T47D (cell line): ENCODE measurements around the gene MRGPRE.

ENCODE experiments used
- DNase-seq, 2 experiments: peaks; one replicate each; pipeline versions ENCODE4 v3.0.0 to v3.0.0-alpha.2; 2011 to 2012; ENCODE audit warnings: low read depth in 1 of 2, low spot score in 1 of 2
- JUND ChIP-seq: IDR thresholded peaks from 2 replicates; pipeline ENCODE4 v1.6.1; 2012; ENCODE audit warnings: low read depth
- in situ Hi-C: cut with HindIII; loops from 2 replicates; pipeline ENCODE4 v1.10.0; 2016; ENCODE audit warnings: low sequenced_read_pairs, low pct_unique_long_range_greater_than_20kb

MRGPRE gene

DNA sequence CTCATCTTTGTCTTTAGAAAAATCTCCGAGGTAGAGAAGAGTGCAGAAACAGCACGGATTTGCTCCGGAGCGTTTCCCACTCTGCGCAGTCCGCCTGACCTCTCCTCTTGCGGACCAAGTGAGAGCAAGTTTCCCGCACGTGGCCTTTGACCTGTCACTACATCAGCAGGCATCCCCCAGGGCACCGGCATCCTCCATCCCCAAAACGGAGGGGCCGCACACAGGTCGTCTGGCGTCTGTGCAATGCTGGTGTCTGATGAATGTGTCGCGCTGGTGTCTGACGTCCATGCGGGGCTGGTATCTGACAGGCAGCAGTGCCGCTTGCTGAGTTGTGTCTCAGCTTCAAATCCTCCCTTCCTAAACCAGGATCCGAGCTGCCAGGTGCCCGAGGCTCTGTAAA, 739 bp upstream of the MRGPRE start:
- TF ChIP-seq JUND, result no peak
- no peak for DNase-seq
- in situ Hi-C loops, result no loop called here

DNA sequence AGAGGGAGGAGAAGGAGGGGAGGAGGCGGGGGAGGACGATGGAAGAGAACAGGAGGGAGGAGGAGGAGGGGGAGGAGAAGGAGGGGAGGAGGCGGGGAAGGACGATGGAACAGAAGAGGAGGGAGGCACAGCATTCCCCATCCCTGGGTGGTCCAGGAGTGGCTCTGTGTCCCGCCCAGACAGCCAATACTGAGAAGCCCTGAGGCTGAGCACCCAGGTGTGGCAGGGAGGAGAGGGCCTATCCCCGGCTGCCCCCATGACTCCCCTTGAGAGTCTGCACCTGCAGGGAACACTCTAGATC, 717 bp downstream of the MRGPRE start:
- in situ Hi-C loops, result no loop called here
- no peak for DNase-seq

DNA sequence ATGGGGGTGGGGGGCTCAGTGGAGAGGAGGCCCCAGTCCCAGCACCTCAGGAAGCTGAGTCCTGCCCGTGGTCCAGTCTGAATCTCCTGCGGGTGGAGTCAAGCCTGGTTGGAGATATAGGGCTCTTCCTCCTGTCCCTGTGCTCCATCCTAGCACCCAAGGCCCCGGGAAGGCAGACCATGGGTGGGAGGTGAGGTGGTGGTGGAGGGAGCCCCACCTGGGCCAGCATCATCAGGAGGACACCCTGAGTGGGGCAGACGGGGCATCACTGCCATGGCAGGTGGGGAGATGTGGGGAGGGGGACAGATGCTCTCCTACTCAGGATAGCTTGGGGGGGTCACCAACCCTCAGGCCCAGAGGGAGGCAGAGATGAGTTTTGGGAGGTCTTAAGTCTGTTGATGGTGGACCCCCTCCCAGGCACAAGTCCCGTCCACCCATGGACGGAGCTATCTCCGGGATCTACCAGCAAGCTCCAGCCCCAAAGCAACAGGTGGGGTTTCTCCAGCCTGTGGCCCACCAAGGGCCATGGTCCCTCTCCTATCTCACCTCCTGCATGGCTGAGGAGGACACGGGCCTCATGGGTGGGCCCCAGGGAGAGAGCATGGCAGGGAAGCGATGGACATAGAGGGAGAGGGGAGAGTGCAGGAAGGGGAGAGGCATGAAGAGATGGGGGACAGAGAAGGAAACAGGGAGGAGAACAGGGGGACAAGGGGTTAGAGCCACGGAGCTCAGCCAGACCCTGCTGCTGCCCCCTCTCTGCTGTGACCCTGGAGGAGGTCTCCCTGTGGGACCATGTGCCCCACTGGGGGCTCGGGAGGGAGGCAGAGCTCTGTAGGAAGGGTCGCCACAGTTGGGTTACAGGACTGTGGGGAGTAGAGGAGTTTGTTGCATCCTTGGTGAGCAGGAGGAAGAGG, 1.3 kb downstream of the MRGPRE start:
- no peak for TF ChIP-seq JUND
- in situ Hi-C loops, result no loop called here
- no peak for DNase-seq

More for the DNA sequence above, 717 bp downstream of the MRGPRE start:
- TF ChIP-seq JUND, result no peak

DNA sequence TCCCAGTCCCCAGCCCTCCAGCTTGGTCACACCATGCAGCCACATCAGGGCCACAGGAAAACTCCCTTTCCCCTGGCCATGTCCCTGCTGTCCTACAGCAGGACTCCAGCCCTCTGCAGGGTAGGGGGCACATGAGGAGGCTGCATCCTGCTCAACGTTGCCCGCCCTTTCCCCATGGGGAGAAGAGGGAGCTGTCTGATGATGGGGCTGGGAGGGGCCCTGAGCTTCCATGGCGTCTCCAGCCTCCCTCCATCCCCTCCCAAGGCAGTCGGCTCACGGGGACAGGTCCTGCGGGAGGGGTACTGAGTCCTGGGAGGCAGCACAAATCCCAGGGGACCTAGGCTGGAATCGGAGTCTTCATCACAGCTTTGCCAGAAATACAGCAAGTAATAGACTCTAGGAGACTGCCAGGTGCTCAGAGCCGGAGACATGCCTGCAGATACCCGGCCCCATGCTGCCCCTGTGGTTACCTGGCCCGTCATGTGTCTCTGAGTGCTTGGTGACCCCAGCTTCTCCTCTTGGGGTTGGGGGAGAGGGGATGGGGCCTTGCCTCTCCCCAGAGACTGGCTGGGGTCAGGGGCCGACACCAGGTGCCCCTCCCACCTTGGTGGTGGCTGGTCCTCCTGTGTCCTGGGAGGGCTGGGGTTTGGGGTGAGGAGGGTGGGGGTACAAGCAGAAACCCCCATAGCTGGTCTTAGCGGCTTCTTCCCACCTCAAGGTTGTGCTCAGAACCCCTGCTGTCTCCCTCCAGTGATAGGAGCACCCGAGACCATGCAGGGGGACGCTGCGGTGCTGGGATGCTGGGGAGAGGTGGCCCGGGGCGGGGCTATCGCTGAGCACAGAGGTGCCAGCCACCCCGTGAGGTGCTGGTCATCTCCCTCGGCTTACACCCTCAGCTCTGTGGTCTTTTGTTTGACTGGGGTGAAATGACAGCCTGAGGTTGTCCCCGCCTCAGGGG, 2.3 kb downstream of the MRGPRE start:
- no peak for TF ChIP-seq JUND
- in situ Hi-C loops, result no loop called here
- no peak for DNase-seq

DNA sequence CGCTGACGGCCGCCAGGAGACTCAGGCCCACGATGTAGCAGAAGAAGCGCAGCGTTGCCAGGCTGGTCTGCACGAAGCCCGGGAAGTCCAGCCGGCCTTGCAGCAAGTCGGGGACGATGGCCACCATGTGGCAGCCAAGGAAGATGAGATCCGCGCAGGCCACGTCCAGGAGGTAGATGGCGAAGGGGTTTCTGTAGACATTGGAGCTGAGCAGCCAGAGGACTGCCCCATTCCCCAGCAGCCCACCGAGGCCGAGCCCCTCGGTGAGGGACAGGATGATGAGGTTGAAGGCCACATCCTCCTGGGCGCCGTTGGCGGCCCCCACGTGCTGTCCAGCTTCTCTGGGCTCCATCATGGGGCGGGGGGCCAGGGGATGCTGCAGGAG, 3.8 kb downstream of the MRGPRE start:
- in situ Hi-C loops, result no loop called here
- no peak for TF ChIP-seq JUND
- no peak for DNase-seq

DNA sequence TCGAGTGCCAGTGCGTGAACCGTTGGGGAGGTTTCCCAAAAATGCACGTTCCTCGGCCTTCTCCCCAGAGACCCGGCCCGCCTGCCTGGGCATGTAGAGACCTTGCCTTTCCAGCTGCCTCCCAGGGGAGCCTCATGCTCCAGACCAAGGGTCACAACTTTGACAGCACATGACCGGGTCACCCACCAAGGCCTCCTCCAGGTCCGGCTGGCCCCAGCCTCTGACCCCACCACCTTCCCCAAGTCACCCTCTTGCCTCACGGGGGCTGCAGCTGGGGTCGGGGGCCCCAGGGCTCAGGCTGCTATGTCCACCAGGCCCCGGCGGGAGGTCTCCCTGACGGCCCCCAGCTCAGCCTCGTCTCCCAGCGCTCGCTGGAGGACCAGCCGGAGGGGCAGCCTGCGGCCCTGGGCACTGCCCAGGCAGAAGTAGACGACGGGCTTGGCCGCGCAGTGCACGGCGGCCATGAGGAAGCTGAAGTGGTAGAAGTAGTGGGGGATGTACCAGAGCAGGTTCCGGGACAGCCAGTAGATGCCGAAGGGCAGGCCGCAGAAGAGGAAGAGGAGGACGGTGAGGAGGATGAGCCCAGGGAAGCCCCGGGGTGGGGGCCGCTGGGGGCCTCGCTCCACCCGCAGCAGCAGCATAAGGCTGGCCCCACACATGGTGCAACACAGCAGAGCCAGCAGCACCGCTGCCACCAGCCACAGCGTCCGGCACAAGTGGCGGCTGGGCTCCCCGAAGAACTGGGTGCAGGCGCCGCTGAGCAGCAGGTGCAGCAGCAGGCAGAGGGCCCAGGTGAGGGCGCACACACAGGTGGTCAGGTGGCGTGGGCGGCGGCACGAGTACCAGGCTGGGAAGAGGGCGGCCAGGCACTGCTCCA, 4.4 kb downstream of the MRGPRE start:
- no peak for DNase-seq
- no peak for TF ChIP-seq JUND
- in situ Hi-C loops, result no loop called here

DNA sequence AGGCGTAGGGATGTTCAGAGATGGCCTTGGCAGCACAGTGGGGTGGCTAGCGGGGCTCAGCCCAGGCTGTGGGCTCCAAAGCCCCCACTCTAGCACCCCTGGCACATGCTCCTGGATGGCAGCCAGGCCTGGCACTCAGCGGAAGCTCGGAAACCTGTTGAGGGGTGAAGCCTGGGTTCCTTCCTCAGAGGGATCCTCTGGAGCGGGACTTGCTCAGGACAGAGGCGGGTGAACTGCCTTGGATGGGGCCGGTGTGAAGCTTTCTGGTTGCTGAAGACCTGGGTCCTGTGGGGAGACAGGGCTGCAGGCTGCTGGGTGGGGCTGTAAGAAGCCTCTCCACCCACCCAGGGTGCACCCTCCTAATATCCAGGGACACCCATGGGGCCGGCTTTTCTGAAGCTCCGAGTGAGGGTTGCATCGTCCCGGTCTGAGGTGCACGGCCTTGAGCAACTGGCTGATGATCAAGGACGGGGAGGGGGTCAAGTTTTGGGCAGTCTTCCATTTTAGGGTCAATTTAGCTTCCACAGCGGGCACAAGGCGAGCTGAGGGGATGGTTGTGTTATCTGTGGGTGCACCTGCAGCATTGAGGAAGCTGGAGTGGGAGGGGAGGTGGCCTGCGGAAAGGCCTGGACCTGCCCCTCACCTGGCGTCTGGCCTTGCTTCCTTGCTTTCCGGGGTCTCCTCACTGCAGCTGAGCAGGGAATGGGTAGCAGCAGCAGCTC, 5.2 kb downstream of the MRGPRE start:
- DNase-seq, result no peak
- TF ChIP-seq JUND, result no peak
- in situ Hi-C loops, result no loop called here

DNA sequence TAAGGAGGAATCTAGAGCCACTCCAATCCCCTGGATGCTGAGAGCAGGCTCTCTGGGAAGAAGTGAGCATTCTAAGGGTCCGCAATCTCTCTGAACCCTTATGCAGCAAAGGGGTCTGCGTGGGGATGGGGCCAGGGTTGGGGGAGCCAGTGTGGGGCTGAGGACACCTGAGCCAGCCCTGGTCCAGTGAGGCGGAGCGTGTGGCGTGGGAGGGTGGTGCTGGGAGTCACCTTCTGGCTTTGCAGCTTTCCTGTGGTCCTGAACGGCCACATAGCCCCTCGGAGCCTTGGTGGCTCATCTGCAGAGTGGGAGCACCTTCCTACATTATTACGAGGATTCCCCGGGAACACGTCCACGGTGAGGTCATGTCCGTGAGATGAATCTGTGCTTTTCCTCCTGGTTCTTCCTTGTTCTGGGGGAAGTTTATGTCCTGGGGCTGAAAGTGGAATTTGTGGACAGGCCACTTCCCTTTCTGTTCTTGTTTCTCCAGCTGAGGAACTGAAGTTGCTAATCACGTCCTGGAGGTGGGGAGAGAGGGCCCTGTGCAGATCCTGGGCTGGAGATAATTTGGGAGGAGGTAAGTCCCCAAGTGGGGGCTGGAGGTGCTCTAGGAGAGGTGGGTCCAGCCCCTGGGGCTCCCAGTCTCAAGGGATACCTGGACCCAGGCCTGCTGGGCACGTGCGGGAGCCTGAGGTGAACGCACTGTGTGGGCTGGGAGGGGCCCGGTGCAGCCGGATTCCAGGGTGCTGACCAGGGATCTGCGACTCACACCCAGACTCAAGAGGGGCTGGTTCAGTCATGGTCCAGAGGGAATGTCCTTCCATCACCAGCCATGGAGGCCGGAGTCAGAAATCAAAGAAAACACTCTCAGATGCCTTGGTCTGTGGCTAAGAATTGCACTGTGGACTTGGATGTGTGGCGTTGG, 6.1 kb downstream of the MRGPRE start:
- no peak for TF ChIP-seq JUND
- DNase-seq, result peak in 1 of 2 experiments; percentile 18
- in situ Hi-C loops, result no loop called here

DNA sequence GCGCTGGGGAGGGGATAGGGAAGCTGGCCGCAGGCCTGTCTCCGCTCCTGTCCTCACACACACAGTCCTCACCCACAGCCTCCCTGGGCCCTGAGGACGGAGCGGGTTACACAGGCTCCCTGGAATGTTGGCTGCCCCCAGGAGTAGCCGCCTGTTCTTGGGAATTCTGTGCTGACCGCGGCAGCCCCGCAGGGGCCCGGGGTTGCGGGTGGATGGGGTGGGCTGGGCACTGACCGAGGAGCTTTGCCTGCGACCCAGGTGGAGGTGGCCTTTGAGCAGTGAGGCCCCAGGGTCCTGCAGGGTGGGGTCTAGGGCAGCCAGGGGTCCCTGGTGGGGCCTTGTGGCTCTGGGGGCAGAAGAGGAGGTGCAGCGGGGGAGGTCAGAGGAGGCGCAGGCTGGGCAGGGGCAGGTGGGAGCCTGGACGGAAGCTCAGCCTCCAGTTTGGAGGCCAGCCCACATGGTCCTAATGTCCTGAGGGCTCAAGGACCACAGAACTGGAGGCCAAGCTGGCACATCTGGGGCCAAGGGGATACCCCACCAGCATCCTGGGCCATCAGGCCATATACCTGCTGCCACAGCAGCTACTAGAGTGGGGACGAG, 7.0 kb downstream of the MRGPRE start:
- TF ChIP-seq JUND, result no peak
- in situ Hi-C loops, result no loop called here
- no peak for DNase-seq

DNA sequence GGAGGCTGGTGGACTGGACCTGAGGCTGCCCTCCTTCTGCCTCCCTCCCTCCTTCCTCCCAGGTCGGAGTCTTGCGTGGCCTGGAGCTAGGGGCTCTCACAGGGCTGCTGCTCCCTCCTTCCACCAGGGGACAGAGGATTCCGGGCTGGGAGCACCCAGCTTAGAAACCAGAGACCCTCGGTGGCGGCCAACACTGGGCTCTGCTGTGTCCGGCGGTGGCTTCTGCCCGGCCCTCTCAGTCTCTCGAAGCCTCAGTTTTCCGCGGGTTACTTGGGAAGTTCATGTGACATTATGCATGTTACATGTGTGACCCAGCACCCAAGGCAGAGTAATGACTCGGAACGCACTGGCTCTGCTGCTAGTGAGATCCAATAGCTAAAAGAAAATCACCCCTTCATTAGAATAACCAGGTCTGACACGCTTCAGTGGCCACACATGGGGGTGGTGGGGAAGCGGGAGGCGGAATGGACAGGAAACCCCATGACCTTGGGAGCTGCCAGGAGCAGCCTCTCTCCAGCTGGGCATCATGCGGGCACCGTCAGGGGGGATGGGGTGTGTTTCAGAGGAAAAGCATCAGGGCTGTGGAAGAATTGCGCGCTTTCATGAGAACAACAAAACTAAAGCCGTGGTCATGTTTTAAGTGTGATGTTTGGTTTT, 7.7 kb downstream of the MRGPRE start:
- in situ Hi-C loops, result no loop called here
- DNase-seq, result no peak

More for the DNA sequence above, 7.7 kb downstream of the MRGPRE start:
- TF ChIP-seq JUND, result no peak
